ENCODE results near the gene DYNC1I1. TPM values are rescaled to one million over a fixed set of nuclear protein-coding genes. Genes with fewer than 3 reads are reported as not detected.

DYNC1I1 gene
- total RNA-seq, 1 donor from 2014 or later = 11.0 TPM

- Mint-ChIP-seq H3K27ac (ENCODE audit: unreplicated experiment) (no peak overlapping the region), H3K36me3 (ENCODE audit: unreplicated experiment) (no peaks in the 10 kb centered on the region), H3K4me3 (ENCODE audit: unreplicated experiment) (no peak overlapping the region), H3K4me1 (ENCODE audit: low read depth, unreplicated experiment) (no peaks in the 10 kb centered on the region), H3K27me3 (ENCODE audit: unreplicated experiment) (peaks cover 3% of the 10 kb centered on the region), H3K9me3 (ENCODE audit: unreplicated experiment) (no peaks in the 10 kb centered on the region)
- TF ChIP-seq CTCF (IDR thresholded peaks at IDR 0.05; ENCODE audit: partially characterized antibody, unreplicated experiment) = no peak
- no peak for DNase-seq
Measured at GRCh38 chr7:96127746-96128145, 355.4 kb downstream of the DYNC1I1 start.

DNA sequence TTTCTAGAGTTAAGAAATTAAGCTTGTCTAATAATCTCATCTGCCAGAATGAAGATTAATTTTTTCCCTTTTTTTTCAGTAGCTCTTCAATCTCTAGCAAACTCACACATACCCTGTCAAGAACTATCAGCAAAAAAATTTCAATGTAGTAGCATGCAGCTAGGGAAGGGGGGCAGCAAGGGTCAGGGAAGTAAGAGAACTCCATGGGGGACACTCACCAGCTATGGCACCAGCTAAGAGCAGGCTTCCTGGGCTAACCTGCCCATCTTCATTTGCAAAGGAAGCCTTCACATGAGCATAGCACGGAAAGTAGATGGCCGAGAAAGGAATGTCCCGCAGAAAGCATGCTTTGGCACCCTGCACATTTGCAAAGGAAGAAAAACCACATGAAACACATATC lies 359.2 kb downstream of the DYNC1I1 start:
- DNase-seq = no peak
- Mint-ChIP-seq H3K27me3 (ENCODE audit: unreplicated experiment) (peaks cover 3% of the 10 kb centered on the region), H3K4me1 (ENCODE audit: low read depth, unreplicated experiment) (no peaks in the 10 kb centered on the region), H3K36me3 (ENCODE audit: unreplicated experiment) (no peaks in the 10 kb centered on the region), H3K9me3 (ENCODE audit: unreplicated experiment) (no peaks in the 10 kb centered on the region), H3K4me3 (ENCODE audit: unreplicated experiment) (no peak overlapping the region), H3K27ac (ENCODE audit: unreplicated experiment) (no peak overlapping the region)
- no peak for TF ChIP-seq CTCF (IDR thresholded peaks at IDR 0.05; ENCODE audit: partially characterized antibody, unreplicated experiment)

GRCh38 chr7:96135241-96135640 lies 362.9 kb downstream of the DYNC1I1 start:
- TF ChIP-seq CTCF (IDR thresholded peaks at IDR 0.05; ENCODE audit: partially characterized antibody, unreplicated experiment) = no peak
- H3K27ac Mint-ChIP-seq (ENCODE audit: unreplicated experiment) = no peak overlapping the region
- no peaks in the 10 kb centered on the region for H3K9me3 Mint-ChIP-seq (ENCODE audit: unreplicated experiment)

GRCh38 chr7:96136600-96137239 lies 364.4 kb downstream of the DYNC1I1 start:
- Mint-ChIP-seq H3K27ac (ENCODE audit: unreplicated experiment) (no peak overlapping the region), H3K27me3 (ENCODE audit: unreplicated experiment) (no peaks in the 10 kb centered on the region), H3K4me3 (ENCODE audit: unreplicated experiment) (no peak overlapping the region), H3K4me1 (ENCODE audit: low read depth, unreplicated experiment) (no peaks in the 10 kb centered on the region), H3K36me3 (ENCODE audit: unreplicated experiment) (no peaks in the 10 kb centered on the region), H3K9me3 (ENCODE audit: unreplicated experiment) (peaks cover 2% of the 10 kb centered on the region)
- DNase-seq = no peak
- TF ChIP-seq CTCF (IDR thresholded peaks at IDR 0.05; ENCODE audit: partially characterized antibody, unreplicated experiment) = no peak

More at GRCh38 chr7:96135241-96135640, 362.9 kb downstream of the DYNC1I1 start:
- H3K36me3 Mint-ChIP-seq (ENCODE audit: unreplicated experiment) = no peaks in the 10 kb centered on the region
- no peak for DNase-seq
- H3K27me3 Mint-ChIP-seq (ENCODE audit: unreplicated experiment) = peaks cover 3% of the 10 kb centered on the region
- no peak overlapping the region for H3K4me3 Mint-ChIP-seq (ENCODE audit: unreplicated experiment)
- H3K4me1 Mint-ChIP-seq (ENCODE audit: low read depth, unreplicated experiment) = no peaks in the 10 kb centered on the region

- H3K36me3 Mint-ChIP-seq (ENCODE audit: unreplicated experiment) = no peaks in the 10 kb centered on the region
- no peak for TF ChIP-seq CTCF (IDR thresholded peaks at IDR 0.05; ENCODE audit: partially characterized antibody, unreplicated experiment)
Measured at GRCh38 chr7:96143495-96144259, 371.3 kb downstream of the DYNC1I1 start.

More at GRCh38 chr7:96143495-96144259, 371.3 kb downstream of the DYNC1I1 start:
- Mint-ChIP-seq H3K4me3 (ENCODE audit: unreplicated experiment) (no peak overlapping the region), H3K27ac (ENCODE audit: unreplicated experiment) (no peak overlapping the region), H3K27me3 (ENCODE audit: unreplicated experiment) (no peaks in the 10 kb centered on the region), H3K4me1 (ENCODE audit: low read depth, unreplicated experiment) (no peaks in the 10 kb centered on the region), H3K9me3 (ENCODE audit: unreplicated experiment) (peaks cover 2% of the 10 kb centered on the region)
- no peak for DNase-seq
